T-helper 1 cell (primary cell): Measurements from ENCODE around the gene SKAP2.
A peak's percentile ranks its signal among the peaks of the same experiment; 100 is the strongest.

Experiments
- DNase-seq, 5 donors: peaks; one replicate each; pipeline ENCODE4 v3.0.0-alpha.2; 2012 to 2020
- total RNA-seq, 4 donors: gene quantifications; one replicate each; lab custom pipeline; 2026; lab: John Stamatoyannopoulos, UW

SKAP2 gene
- 5.5 to 14.0 (median 6.9) reads per million in 4 donors for total RNA-seq

DNA sequence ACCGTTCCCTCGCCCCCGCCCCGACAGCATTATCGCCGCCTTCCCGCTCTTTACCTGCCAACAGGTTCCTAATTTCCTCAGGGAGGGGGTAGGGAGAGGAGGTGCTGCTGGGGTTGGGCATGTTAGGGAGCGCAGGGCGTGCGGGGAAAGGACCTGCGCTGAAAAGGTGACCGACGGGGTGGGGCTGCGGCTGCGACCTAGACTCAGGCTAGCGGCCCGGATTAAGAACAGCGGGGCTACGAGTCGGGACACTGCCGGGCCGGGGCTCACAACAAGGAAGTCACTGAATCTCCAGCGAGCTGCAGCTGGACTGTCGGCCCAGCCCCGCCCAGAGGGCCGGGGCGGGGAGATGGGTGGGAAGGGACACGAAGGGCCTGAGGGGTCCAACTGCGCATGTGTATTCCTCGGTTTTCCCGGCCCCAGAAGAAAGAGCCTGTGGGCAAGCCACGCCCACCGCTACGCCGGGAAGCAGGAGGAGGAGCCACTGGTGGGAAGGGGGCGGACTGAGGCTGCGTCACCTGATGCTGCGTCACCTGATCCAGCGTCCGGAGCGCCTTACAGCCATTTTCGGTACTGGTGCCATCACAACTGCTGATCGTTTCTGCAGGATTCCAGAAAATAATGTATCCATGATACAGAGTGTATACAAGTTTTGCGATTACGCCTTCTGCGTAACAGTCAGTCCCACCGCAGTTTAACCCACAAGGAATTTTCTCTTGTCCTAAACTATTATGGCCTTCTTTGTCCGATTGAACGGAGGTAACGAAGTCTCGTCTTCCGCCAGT, at the start of gene SKAP2:
SKAP2 (minus strand) TSS at position 282 of the 785 bp plus-strand sequence; CDS start at position 121, 161 bp downstream.
- peak; percentile 67 to 95 (median 80) for DNase-seq

DNA sequence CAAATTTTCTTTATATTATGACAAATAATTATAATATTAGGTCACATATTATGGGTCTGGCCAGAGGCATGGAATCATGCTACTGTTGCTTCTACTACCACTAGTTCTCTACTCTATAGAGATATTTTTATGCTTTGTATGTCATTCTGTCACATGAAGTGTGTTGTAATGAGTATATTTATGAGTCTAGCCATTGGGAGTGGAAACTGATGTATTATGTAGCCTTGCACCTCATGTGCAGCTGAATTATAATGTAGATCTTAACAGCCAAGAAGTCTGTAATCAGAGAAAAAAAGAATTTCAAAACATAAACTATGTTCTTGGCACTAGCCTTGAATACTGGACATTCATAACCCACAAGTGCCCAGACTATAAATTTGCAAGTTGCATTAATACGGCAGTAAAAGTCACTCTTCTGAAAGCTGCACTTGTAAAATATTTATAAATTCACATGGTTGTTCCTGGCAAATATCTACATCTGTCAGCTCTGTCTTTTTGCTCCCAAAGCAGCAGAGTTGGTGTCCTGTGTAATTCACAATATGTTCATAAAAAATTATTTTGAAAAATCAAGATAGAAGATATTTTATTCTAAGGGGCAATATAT, 48.6 kb upstream of the SKAP2 start:
- DNase-seq: no peak

- DNase-seq: no peak
Measured at GRCh38 chr7:26912338-26912737, 47.9 kb upstream of the SKAP2 start.

GRCh38 chr7:26910221-26910620, 45.8 kb upstream of the SKAP2 start:
- no peak for DNase-seq

DNA sequence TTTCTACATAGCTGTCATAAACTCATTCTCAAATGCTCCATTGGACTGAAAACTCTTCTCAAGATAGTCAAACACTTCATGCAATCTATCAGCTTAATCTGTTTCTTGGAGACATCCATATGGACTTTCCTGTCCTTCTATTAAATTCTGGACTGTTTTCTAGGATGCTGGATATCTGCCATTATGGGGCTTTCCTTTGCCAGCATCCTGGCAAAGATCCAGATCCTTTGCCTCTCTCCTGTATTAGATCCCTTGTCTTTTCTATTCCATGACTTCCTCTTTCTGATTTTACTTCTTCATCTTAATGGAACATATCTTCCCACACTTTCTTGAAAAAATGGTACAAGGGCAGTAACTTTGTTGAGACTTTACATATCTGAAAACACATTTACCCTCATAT, 35.9 kb upstream of the SKAP2 start:
- no peak for DNase-seq

- no peak for DNase-seq
Measured at GRCh38 chr7:26899519-26899918, 35.1 kb upstream of the SKAP2 start.

DNA sequence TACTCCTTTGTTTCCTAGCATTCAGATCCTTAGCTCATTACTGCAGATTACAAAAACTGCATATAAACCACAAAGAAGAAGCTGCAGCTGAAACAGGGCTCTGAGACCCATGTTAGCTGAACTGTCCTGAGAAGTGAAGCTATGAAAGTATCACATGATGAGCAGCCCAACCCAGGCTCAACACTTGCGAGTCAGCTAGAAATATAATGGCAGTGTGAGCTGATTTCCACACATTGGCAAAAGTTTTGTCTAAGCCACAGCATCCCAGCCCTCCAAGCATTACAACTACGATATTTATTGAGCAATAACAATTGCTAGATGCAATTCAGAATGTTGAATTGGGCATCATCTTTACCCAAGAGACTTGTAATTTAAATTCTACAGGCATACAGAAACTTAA, 34.5 kb upstream of the SKAP2 start:
- no peak for DNase-seq

DNA sequence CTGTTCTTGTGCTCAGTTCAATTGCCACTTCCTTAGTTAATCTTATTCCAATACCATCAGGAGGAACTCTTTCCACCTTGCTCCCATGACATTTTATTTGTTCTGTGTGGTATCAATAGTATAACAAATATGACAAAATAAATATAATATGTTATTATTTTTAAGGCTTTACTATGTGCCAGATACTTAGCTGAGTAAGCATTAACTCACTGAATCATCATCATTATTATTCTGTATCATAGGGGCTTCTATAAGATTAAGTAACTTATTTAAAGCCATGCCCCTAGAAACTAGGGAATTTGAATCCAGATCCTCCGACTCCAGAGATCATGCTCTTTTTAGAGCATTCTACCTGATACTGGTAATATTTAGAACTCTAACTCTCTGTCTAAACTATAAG, 33.5 kb upstream of the SKAP2 start:
- no peak for DNase-seq

- no peak for DNase-seq
Measured at GRCh38 chr7:26891400-26892350, 27.3 kb upstream of the SKAP2 start.

DNA sequence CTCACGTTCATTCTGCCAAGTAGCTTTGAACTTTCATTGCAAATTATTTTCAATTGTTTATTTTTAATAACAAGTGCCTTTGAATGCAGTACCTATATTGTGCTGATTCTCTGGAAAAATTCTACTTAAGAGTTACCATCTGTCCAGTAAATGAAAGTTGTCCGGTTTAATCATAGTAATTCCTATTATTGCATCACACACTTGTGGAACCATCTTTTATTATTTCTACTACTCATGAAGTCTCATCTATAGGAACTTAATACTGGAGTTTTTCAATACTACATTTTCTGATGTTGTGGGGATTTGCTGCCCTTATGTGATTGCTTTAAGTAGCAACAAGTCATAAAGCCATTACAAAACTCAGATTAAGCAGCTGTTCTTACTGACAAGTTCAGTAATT, 16.5 kb upstream of the SKAP2 start:
- DNase-seq: no peak

GRCh38 chr7:26879671-26880070, 15.3 kb upstream of the SKAP2 start:
- no peak for DNase-seq

DNA sequence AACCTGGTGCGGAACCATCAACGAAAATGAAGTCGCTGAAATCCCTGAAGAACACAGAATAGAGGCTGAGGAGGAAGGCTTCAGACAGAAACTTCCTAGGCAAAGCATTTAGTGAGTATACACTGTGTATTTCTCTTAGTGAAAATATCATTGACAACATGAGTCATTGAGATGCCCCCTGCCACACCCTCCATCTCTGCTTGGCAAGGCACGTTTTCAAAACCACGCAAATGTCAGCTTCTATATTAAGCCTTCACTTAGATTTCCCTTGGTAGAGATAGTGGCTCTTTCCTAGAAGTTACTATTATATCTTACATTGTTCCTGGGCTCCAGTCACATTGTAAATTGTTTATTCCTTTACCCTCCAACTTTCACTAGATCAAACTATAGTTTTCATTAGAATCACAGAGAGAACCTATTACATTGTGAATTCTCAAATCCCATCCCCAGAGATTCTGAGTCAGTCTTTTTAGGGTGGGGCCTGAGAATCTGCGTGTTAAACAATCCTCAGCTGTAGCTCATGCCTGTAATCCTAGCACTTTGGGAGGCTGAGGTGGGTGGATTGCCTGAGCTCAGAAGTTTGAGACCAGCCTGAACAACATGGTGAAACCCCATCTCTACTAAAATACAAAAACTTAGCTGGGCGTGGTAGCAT, 4.6 kb upstream of the SKAP2 start:
- DNase-seq: no peak

DNA sequence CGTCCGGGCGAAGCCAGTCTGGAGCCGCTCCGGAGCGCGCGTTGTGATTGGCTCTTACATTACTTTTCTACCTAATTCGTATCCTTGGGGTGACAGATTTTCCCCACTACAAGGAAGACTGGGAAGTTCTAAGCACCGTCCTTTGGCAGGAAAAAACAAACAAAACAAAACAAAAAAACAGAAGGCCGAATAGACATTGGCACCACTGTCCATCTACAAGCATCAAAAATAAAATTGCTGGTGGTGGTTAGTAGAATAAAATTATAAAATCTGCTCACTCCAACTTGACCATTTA, 651 bp upstream of the SKAP2 start:
- no peak for DNase-seq

- DNase-seq: peak in 2 of 5 donors; percentile 1 to 37
Measured at GRCh38 chr7:26863518-26864308, 677 bp downstream of the SKAP2 start.

DNA sequence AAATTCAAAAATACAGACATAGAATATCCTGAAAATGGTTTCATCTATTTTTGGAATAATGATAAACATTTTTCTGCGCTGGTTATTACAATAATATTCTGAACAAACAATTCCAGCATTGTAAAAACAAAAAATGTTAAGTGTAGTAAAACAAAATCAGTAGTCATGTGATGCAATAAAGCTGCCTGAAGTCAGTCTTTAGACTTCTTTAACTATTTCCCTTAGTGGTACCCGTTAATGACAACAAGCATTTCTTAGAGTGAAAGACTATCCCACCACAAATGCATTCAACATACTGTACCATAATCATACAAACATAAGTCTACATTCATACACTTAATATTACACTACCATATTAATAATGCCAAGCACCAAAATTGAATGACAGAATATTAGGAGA, 1.6 kb downstream of the SKAP2 start:
- DNase-seq: no peak

GRCh38 chr7:26861050-26861449, 3.3 kb downstream of the SKAP2 start:
- no peak for DNase-seq

DNA sequence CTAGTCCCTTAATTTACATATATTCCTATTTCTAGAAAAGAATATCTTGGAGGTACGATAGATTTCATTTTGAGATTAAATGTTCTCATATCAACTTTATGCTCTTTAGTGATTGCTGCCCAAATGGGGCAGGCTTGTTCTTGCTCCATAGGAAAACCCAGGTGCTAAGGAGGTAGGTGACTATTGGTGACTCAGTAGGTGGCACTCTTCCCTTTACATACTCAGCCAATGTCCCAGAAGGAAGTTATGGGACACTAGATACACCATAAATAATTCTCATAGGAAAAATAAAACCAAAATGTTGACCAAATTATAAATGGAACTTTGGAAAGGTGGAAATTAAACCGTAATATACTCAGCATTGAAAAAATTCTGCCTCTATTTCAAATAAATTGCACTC, 4.0 kb downstream of the SKAP2 start:
- DNase-seq: no peak

DNA sequence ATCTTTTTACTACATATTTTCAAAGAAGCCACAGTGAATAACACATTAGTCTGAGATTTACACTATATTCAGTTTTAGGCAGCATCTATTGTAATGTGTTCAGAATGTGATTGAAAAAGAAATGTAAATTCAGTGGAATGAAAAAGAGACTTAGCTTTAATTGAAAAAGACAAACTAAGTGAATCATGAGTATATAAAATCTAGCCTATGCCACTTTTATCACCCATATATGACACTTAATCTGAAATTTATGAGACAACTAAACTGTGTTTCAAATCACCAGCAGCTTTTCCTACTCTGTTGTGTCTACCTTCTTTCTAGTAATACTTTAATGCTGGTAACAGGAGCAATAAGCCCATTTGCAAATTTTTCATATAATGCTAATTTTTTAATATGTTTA, 4.7 kb downstream of the SKAP2 start:
- no peak for DNase-seq

DNA sequence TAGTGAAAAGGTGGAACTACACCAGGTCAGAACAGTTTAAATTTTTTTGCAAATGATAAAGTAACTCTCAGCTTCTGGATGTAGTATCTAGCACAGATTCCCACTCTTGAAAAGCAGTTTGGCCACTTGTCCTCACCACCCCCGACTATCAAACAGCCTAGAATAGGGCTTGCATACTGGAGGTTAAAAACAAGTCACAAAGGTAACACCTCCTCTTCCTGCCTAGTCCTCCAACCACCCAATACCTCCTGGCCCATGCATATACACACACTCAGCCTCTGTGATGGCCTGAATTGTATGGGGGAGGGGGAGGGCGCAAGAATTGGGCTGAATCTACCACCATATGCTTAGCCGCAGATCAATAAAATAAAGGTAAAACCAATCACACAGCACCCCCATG, 5.7 kb downstream of the SKAP2 start:
- DNase-seq: no peak

DNA sequence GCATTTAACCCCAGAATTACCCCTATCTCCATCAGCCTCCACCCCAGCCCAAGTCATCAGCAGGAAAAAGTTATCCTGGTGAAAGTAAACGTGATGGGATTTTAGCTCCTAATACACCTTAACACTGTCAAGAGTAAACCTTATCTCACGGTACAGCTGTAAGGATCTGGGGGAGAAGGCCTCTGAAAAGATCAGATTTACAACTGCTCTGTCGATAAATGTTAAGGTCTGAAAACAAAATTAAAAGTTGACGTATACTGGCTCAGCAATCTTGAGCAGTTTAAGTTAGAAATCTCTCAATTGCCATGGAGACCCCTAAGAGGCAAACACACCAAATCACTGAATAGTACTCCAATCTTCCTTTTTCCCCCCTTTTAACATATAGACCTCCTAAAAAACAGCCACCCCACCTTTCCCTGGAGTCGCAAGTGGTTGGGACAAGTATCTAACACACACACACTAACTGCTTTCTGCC, 6.1 kb downstream of the SKAP2 start:
- DNase-seq: no peak

DNA sequence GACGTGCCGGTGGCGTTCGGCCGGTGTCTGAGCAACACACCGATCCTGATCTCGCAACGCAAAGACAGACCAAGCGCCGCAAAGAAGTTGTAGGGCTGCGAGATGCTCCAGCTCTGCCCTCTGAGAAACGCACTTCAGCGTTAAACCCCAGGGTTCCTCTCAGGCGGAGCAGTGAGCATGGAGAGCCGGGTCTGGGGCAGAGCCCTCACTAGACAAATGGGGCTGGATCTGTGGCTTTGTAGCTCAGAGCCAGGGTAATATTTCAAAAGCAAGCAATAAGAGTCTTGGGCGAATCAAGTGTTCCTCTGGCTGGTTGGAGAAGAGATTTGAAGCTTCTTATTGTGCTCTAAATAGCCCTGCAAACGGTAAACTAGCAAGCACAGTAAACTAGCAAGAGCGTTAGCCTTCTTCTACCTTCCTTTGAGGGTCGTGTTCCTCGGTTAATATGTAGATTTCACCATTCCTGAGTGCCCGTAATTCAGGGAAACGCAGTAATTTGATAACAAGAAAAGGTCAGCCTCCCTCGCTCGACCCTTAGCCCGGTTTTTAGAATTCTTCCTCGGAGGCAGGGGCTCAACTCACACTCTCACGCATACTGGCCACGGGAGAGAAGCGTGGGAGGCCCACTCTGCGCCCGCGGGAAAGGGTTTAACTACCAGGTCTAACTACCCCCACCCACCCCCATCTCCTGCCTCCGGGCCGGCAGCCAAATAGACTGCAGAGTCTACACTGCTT, 6.7 kb downstream of the SKAP2 start:
- DNase-seq: no peak
